Measurements from ENCODE around the gene SH3D21.

DNA sequence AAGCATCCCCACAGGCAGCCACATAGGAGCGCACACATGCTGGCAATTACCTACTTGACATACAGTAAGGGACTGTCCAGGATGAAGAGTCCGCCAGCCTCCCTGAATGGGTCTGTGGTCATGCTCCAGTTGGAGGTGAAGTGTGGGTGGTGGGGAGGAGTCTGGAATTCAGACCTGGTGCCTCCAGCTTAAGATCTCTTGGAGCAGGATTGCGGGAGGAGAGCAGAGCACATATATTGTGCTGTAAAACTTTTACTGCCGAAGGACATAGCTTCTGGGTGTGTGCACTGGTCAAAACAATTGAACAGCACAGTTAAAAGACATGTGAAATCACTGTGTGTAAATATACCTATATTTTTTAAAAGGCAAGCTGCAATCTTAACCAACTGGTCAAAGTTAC is 61.6 kb downstream of the SH3D21 start:
- TF ChIP-seq, protein P1, sequence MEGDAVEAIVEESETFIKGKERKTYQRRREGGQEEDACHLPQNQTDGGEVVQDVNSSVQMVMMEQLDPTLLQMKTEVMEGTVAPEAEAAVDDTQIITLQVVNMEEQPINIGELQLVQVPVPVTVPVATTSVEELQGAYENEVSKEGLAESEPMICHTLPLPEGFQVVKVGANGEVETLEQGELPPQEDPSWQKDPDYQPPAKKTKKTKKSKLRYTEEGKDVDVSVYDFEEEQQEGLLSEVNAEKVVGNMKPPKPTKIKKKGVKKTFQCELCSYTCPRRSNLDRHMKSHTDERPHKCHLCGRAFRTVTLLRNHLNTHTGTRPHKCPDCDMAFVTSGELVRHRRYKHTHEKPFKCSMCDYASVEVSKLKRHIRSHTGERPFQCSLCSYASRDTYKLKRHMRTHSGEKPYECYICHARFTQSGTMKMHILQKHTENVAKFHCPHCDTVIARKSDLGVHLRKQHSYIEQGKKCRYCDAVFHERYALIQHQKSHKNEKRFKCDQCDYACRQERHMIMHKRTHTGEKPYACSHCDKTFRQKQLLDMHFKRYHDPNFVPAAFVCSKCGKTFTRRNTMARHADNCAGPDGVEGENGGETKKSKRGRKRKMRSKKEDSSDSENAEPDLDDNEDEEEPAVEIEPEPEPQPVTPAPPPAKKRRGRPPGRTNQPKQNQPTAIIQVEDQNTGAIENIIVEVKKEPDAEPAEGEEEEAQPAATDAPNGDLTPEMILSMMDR (IDR thresholded peaks at IDR 0.05), result no peak
- TF ChIP-seq POLR2A (IDR thresholded peaks at IDR 0.05), result no peak
